ENCODE data around the gene C19orf85. TPM values are rescaled to one million over a fixed set of nuclear protein-coding genes. Genes with fewer than 3 reads are reported as not detected.
A peak's percentile ranks its signal among the peaks of the same experiment; 100 is the strongest.

C19orf85 gene
- total RNA-seq, 2 experiments from 2014 or later: not detected

- peak overlapping the region; percentile 42 for H3K4me3 Mint-ChIP-seq
- ATAC-seq (ENCODE audit: poor library complexity): no peak
- POLR2A ChIA-PET: interaction anchor here (1.0 to 3.5 kb wide), 3 partner anchors 11 to 167 kb away, joined by 3 to 29 read pairs (median 4); partner anchors contain the start of genes U2AF2 and ZNF628
Measured at GRCh38 chr19:55486971-55487923, 22.7 kb upstream of the C19orf85 start.

GRCh38 chr19:55486043-55486970 lies 21.8 kb upstream of the C19orf85 start:
- POLR2A ChIA-PET: interaction anchor here (1.0 to 3.5 kb wide), 2 partner anchors 10 to 17 kb away, joined by 4 to 29 read pairs; partner anchors contain the start of gene ZNF628
- no peak for TF ChIP-seq CTCF (IDR thresholded peaks at IDR 0.05)
- CTCF ChIA-PET: interaction anchor here (2.2 kb wide), 1 partner anchor 17 kb away, joined by 7 read pairs; no protein-coding TSS in a partner anchor
- Histone ChIP-seq H3K4me1 (ENCODE audit: insufficient read depth, low read length) (peaks cover 27% of the 10 kb centered on the region), H3K9me3 (ENCODE audit: control insufficient read depth in 1 of 2, insufficient read depth in 1 of 2, low read length in 2 of 2) (no peaks in the 10 kb centered on the region), H3K27ac (ENCODE audit: low read depth in 1 of 2, low read length in 2 of 2) (no peak overlapping the region), H3K27me3 (ENCODE audit: control insufficient read depth in 1 of 2, insufficient read depth in 2 of 2, low read length in 2 of 2) (peaks cover 0 to 6% of the 10 kb centered on the region in 2 experiments), H3K36me3 (ENCODE audit: insufficient read depth, low read length) (peaks cover 5% of the 10 kb centered on the region), H3K4me3 (ENCODE audit: low read length) (no peak overlapping the region)
- ATAC-seq (ENCODE audit: poor library complexity) (no peak), DNase-seq (no peak)
- Mint-ChIP-seq H3K27ac (peak overlapping the region; percentile 76), H3K9me3 (no peaks in the 10 kb centered on the region), H3K4me3 (peak overlapping the region; percentile 82), H3K36me3 (ENCODE audit: low read depth) (no peaks in the 10 kb centered on the region), H3K4me1 (ENCODE audit: low read depth) (peaks cover 11% of the 10 kb centered on the region), H3K27me3 (no peaks in the 10 kb centered on the region)
- intact Hi-C loops (cut with DNase I, micrococcal nuclease): no loop called here

More at GRCh38 chr19:55486971-55487923, 22.7 kb upstream of the C19orf85 start:
- Histone ChIP-seq H3K9me3 (ENCODE audit: control insufficient read depth in 1 of 2, insufficient read depth in 1 of 2, low read length in 2 of 2) (no peaks in the 10 kb centered on the region), H3K27ac (ENCODE audit: low read depth in 1 of 2, low read length in 2 of 2) (no peak overlapping the region), H3K4me1 (ENCODE audit: insufficient read depth, low read length) (peaks cover 27% of the 10 kb centered on the region), H3K4me3 (ENCODE audit: low read length) (no peak overlapping the region), H3K27me3 (ENCODE audit: control insufficient read depth in 1 of 2, insufficient read depth in 2 of 2, low read length in 2 of 2) (peaks cover 0 to 7% of the 10 kb centered on the region in 2 experiments), H3K36me3 (ENCODE audit: insufficient read depth, low read length) (peaks cover 5% of the 10 kb centered on the region)
- H3K27me3 Mint-ChIP-seq: no peaks in the 10 kb centered on the region
- DNase-seq: peak in 2 of 14 experiments; percentile 42 to 52
- CTCF ChIA-PET: interaction anchor here (2.2 kb wide), 1 partner anchor 17 kb away, joined by 7 read pairs; no protein-coding TSS in a partner anchor
- no peaks in the 10 kb centered on the region for H3K9me3 Mint-ChIP-seq
- peak overlapping the region; percentile 51 for H3K27ac Mint-ChIP-seq
- H3K36me3 Mint-ChIP-seq (ENCODE audit: low read depth): no peaks in the 10 kb centered on the region
- TF ChIP-seq CTCF (IDR thresholded peaks at IDR 0.05): no peak
- intact Hi-C loops (cut with DNase I, micrococcal nuclease): no loop called here
- peaks cover 11% of the 10 kb centered on the region for H3K4me1 Mint-ChIP-seq (ENCODE audit: low read depth)
